GM23338 (cell line): ENCODE measurements around the gene OGG1.

Experiments
- CREB1 ChIP-seq: fragments of 250-450 bp; sonication (Bioruptor Pico); IDR thresholded peaks from 2 replicates; pipeline ENCODE4 v1.5.0; 2020; ENCODE audit warnings: low read depth, mild to moderate bottlenecking, moderate library complexity
- EZH2 ChIP-seq: fragments of 200-600 bp; sonication (generic); IDR thresholded peaks from one replicate; pipeline ENCODE4 v1.8.0; 2017; ENCODE audit warnings: antibody characterized with exemption, mild to moderate bottlenecking, low read depth; ENCODE audit not compliant: unreplicated experiment
- EZH2phosphoT487 ChIP-seq: fragments of 200-600 bp; sonication (generic); IDR thresholded peaks from one replicate; pipeline ENCODE4 v1.8.1; 2018; ENCODE audit warnings: antibody characterized with exemption; ENCODE audit not compliant: unreplicated experiment
- JUNB ChIP-seq: IDR thresholded peaks from one replicate; pipeline ENCODE4 v1.6.1; 2016; ENCODE audit warnings: antibody characterized with exemption; ENCODE audit not compliant: unreplicated experiment
- NANOG ChIP-seq: IDR thresholded peaks from 2 replicates; pipeline ENCODE4 v1.6.1; 2016; ENCODE audit warnings: antibody characterized with exemption, borderline replicate concordance
- POLR2AphosphoS5 ChIP-seq: IDR thresholded peaks from 2 replicates; pipeline ENCODE4 v1.6.1; 2016; ENCODE audit warnings: antibody characterized with exemption, low read depth
- ZNF331 ChIP-seq: fragments of 250-450 bp; sonication (Bioruptor Pico); IDR thresholded peaks from 2 replicates; pipeline ENCODE4 v1.5.0; 2020; ENCODE audit warnings: low read depth, mild to moderate bottlenecking, moderate library complexity
- TF ChIP-seq, protein P1 (sequence below), 2 experiments: fragments of 200-600 bp in 1 of 2; sonication (generic) in 1 of 2; conservative IDR thresholded peaks; 2 replicates each; pipeline versions ENCODE4 v1.5.1 to v1.6.1; 2016 to 2017; ENCODE audit warnings: antibody characterized with exemption in 2 of 2, low read depth in 2 of 2, mild to moderate bottlenecking in 2 of 2, moderate library complexity in 1 of 2
- TF ChIP-seq, protein P2 (sequence below): IDR thresholded peaks from one replicate; pipeline ENCODE4 v1.6.1; 2018; ENCODE audit warnings: antibody characterized with exemption; ENCODE audit not compliant: unreplicated experiment
- TF ChIP-seq, protein P3 (sequence below): IDR thresholded peaks from 2 replicates; pipeline ENCODE4 v1.6.1; 2016; ENCODE audit warnings: antibody characterized with exemption

DNA sequence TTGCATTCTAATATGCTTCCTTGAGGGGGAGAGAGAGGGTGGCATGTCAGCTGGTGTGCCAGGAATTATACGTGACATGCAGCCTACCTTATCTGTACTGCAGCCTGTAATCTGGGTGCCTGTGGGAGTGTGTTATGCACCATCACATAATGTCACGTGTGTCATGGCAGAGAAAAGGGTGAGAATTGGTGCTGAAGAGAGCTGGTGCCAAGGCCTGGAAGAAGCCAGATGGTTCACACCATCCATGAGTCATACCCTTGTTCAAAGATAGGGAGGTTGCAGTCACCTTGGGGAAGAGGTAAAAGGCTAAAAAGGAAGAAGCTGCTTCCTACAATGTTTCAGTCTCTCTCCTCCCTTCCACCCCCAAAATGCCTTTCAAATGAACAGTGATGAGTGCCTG is 12.9 kb upstream of the OGG1 start:
- TF ChIP-seq, protein P1, sequence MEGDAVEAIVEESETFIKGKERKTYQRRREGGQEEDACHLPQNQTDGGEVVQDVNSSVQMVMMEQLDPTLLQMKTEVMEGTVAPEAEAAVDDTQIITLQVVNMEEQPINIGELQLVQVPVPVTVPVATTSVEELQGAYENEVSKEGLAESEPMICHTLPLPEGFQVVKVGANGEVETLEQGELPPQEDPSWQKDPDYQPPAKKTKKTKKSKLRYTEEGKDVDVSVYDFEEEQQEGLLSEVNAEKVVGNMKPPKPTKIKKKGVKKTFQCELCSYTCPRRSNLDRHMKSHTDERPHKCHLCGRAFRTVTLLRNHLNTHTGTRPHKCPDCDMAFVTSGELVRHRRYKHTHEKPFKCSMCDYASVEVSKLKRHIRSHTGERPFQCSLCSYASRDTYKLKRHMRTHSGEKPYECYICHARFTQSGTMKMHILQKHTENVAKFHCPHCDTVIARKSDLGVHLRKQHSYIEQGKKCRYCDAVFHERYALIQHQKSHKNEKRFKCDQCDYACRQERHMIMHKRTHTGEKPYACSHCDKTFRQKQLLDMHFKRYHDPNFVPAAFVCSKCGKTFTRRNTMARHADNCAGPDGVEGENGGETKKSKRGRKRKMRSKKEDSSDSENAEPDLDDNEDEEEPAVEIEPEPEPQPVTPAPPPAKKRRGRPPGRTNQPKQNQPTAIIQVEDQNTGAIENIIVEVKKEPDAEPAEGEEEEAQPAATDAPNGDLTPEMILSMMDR (conservative IDR thresholded peaks at IDR 0.05; ENCODE audit: low read depth in 2 of 2): no peak
- TF ChIP-seq, protein P2, sequence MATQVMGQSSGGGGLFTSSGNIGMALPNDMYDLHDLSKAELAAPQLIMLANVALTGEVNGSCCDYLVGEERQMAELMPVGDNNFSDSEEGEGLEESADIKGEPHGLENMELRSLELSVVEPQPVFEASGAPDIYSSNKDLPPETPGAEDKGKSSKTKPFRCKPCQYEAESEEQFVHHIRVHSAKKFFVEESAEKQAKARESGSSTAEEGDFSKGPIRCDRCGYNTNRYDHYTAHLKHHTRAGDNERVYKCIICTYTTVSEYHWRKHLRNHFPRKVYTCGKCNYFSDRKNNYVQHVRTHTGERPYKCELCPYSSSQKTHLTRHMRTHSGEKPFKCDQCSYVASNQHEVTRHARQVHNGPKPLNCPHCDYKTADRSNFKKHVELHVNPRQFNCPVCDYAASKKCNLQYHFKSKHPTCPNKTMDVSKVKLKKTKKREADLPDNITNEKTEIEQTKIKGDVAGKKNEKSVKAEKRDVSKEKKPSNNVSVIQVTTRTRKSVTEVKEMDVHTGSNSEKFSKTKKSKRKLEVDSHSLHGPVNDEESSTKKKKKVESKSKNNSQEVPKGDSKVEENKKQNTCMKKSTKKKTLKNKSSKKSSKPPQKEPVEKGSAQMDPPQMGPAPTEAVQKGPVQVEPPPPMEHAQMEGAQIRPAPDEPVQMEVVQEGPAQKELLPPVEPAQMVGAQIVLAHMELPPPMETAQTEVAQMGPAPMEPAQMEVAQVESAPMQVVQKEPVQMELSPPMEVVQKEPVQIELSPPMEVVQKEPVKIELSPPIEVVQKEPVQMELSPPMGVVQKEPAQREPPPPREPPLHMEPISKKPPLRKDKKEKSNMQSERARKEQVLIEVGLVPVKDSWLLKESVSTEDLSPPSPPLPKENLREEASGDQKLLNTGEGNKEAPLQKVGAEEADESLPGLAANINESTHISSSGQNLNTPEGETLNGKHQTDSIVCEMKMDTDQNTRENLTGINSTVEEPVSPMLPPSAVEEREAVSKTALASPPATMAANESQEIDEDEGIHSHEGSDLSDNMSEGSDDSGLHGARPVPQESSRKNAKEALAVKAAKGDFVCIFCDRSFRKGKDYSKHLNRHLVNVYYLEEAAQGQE: no peak
- TF ChIP-seq POLR2AphosphoS5: no peak
- TF ChIP-seq EZH2: no peak
- TF ChIP-seq JUNB: no peak
- no peak for TF ChIP-seq ZNF331 (CRISPR knock-in tag)
- TF ChIP-seq EZH2phosphoT487: no peak
- no peak for TF ChIP-seq CREB1 (CRISPR knock-in tag)
- no peak for TF ChIP-seq NANOG
- TF ChIP-seq, protein P3, sequence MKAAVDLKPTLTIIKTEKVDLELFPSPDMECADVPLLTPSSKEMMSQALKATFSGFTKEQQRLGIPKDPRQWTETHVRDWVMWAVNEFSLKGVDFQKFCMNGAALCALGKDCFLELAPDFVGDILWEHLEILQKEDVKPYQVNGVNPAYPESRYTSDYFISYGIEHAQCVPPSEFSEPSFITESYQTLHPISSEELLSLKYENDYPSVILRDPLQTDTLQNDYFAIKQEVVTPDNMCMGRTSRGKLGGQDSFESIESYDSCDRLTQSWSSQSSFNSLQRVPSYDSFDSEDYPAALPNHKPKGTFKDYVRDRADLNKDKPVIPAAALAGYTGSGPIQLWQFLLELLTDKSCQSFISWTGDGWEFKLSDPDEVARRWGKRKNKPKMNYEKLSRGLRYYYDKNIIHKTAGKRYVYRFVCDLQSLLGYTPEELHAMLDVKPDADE: no peak
